Measurements from ENCODE around the gene GABRB2.

The GABRB2 gene

DNA sequence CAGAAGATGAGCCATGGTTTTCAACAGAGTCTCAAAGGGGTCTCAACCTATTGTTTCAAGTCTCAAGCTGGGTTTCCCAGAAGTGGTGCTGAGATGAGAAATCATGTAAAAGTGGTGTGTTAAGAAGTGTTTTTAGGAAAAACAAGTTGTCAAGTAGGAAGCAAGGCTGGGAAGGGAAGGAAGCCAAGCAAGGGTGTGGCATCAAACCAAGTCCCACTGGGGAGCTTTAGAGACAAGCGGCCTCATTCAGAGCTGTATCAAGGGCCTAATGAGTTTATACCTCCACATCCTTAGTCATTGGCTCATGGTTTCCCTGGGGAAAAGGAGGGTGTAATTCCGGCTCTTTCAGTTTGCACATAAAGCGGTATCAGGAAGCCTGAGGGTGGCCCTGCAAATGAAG, 26.4 kb upstream of the GABRB2 start:
- H3K4me2 ChIP-seq (ENCODE audit: low read length): no peak overlapping the region
- no peaks in the 10 kb centered on the region for H3K9me2 ChIP-seq (ENCODE audit: low read depth, low read length)
- no peak for TF ChIP-seq EZH2 (IDR thresholded peaks at IDR 0.05; ENCODE audit: borderline replicate concordance, low read length)
- TF ChIP-seq, protein P1, sequence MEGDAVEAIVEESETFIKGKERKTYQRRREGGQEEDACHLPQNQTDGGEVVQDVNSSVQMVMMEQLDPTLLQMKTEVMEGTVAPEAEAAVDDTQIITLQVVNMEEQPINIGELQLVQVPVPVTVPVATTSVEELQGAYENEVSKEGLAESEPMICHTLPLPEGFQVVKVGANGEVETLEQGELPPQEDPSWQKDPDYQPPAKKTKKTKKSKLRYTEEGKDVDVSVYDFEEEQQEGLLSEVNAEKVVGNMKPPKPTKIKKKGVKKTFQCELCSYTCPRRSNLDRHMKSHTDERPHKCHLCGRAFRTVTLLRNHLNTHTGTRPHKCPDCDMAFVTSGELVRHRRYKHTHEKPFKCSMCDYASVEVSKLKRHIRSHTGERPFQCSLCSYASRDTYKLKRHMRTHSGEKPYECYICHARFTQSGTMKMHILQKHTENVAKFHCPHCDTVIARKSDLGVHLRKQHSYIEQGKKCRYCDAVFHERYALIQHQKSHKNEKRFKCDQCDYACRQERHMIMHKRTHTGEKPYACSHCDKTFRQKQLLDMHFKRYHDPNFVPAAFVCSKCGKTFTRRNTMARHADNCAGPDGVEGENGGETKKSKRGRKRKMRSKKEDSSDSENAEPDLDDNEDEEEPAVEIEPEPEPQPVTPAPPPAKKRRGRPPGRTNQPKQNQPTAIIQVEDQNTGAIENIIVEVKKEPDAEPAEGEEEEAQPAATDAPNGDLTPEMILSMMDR (IDR thresholded peaks at IDR 0.05; ENCODE audit: low read length): no peak
- no peak overlapping the region for H3K9ac ChIP-seq (ENCODE audit: low read length)
- H3K27me3 ChIP-seq (ENCODE audit: insufficient read depth, low read length): no peaks in the 10 kb centered on the region
- H3K9me3 ChIP-seq (ENCODE audit: low read length): no peaks in the 10 kb centered on the region
- no peaks in the 10 kb centered on the region for H3K36me3 ChIP-seq (ENCODE audit: insufficient read depth, low read length)
- no peaks in the 10 kb centered on the region for H3K4me1 ChIP-seq (ENCODE audit: insufficient read depth, low read length, severe bottlenecking)
- no peak overlapping the region for H2AFZ ChIP-seq (ENCODE audit: low read length)
- H3K27ac ChIP-seq (ENCODE audit: low read depth, low read length, poor library complexity, severe bottlenecking): no peak overlapping the region
- no peaks in the 10 kb centered on the region for H3K79me2 ChIP-seq (ENCODE audit: insufficient read depth, low read length)
- H3K4me3 ChIP-seq (ENCODE audit: low read depth, low read length, poor library complexity, severe bottlenecking): no peak overlapping the region
- H3F3A ChIP-seq (ENCODE audit: insufficient read depth, low read length): no peaks in the 10 kb centered on the region
- no peaks in the 10 kb centered on the region for H4K20me1 ChIP-seq (ENCODE audit: insufficient read depth, low read length)

DNA sequence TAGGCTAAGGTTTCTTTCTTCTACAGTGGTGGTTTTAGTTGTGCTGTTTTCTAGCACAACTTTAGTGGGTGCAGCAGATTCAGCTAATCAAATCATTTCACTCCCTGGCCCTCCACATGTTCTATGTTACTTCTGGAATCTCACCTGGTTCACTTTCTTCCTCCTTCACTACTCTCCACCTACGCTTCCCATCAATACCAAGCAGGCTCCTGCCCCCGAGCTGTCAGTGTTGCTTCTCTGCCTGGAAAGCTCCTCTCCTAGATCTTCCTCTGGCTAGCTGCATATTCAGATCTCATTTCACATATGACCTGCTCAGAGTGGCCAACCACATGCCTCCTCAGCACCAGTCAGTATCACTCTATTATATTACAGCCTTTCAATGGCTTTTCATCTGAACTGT, 19.6 kb upstream of the GABRB2 start:
- no peaks in the 10 kb centered on the region for H3K27me3 ChIP-seq (ENCODE audit: insufficient read depth, low read length)
- H3K4me2 ChIP-seq (ENCODE audit: low read length): no peak overlapping the region
- no peaks in the 10 kb centered on the region for H3K79me2 ChIP-seq (ENCODE audit: insufficient read depth, low read length)
- no peaks in the 10 kb centered on the region for H3K9me3 ChIP-seq (ENCODE audit: low read length)
- H3K4me3 ChIP-seq (ENCODE audit: low read depth, low read length, poor library complexity, severe bottlenecking): no peak overlapping the region
- TF ChIP-seq EZH2 (IDR thresholded peaks at IDR 0.05; ENCODE audit: borderline replicate concordance, low read length): no peak
- TF ChIP-seq, protein P1 (IDR thresholded peaks at IDR 0.05; ENCODE audit: low read length): no peak
- H2AFZ ChIP-seq (ENCODE audit: low read length): no peak overlapping the region
- no peak overlapping the region for H3K27ac ChIP-seq (ENCODE audit: low read depth, low read length, poor library complexity, severe bottlenecking)
- H3K9me2 ChIP-seq (ENCODE audit: low read depth, low read length): no peaks in the 10 kb centered on the region
- H3K9ac ChIP-seq (ENCODE audit: low read length): no peak overlapping the region
- no peaks in the 10 kb centered on the region for H3K36me3 ChIP-seq (ENCODE audit: insufficient read depth, low read length)
- H3F3A ChIP-seq (ENCODE audit: insufficient read depth, low read length): no peaks in the 10 kb centered on the region
- H3K4me1 ChIP-seq (ENCODE audit: insufficient read depth, low read length, severe bottlenecking): no peaks in the 10 kb centered on the region
- no peaks in the 10 kb centered on the region for H4K20me1 ChIP-seq (ENCODE audit: insufficient read depth, low read length)

- no peaks in the 10 kb centered on the region for H3F3A ChIP-seq (ENCODE audit: insufficient read depth, low read length)
- no peaks in the 10 kb centered on the region for H3K9me2 ChIP-seq (ENCODE audit: low read depth, low read length)
- TF ChIP-seq, protein P1 (IDR thresholded peaks at IDR 0.05; ENCODE audit: low read length): no peak
- no peak for TF ChIP-seq EZH2 (IDR thresholded peaks at IDR 0.05; ENCODE audit: borderline replicate concordance, low read length)
- H3K4me2 ChIP-seq (ENCODE audit: low read length): no peak overlapping the region
- no peak overlapping the region for H2AFZ ChIP-seq (ENCODE audit: low read length)
- H4K20me1 ChIP-seq (ENCODE audit: insufficient read depth, low read length): no peaks in the 10 kb centered on the region
- no peaks in the 10 kb centered on the region for H3K4me1 ChIP-seq (ENCODE audit: insufficient read depth, low read length, severe bottlenecking)
- H3K4me3 ChIP-seq (ENCODE audit: low read depth, low read length, poor library complexity, severe bottlenecking): no peak overlapping the region
- H3K27ac ChIP-seq (ENCODE audit: low read depth, low read length, poor library complexity, severe bottlenecking): no peak overlapping the region
- H3K36me3 ChIP-seq (ENCODE audit: insufficient read depth, low read length): no peaks in the 10 kb centered on the region
- H3K9me3 ChIP-seq (ENCODE audit: low read length): no peaks in the 10 kb centered on the region
- H3K9ac ChIP-seq (ENCODE audit: low read length): no peak overlapping the region
- no peaks in the 10 kb centered on the region for H3K27me3 ChIP-seq (ENCODE audit: insufficient read depth, low read length)
- H3K79me2 ChIP-seq (ENCODE audit: insufficient read depth, low read length): no peaks in the 10 kb centered on the region
These were observed 15.9 kb upstream of the GABRB2 start for GRCh38 chr5:161562446-161562845.
